Neural progenitor cell (in vitro differentiated cells): ENCODE data around the gene ATXN7L2. TPM values are rescaled to one million over a fixed set of nuclear protein-coding genes. Genes with fewer than 3 reads are reported as not detected.

ENCODE experiments used
- DNase-seq: peaks from one replicate; pipeline ENCODE4 v3.0.0-alpha.2; 2016; ENCODE audit warnings: low spot score
- H2AFZ ChIP-seq: fragments of 200-600 bp; sonication (generic); replicated peaks from 2 replicates; pipeline ENCODE4 v1.6.1; 2016; ENCODE audit warnings: antibody characterized with exemption
- H3F3A ChIP-seq: fragments of 200-600 bp; sonication (generic); 2 replicates; pipeline ENCODE4 v1.6.1; 2016; ENCODE audit warnings: antibody characterized with exemption, low read depth
- H3K27ac ChIP-seq: fragments of 200-600 bp; sonication (generic); 2 replicates; pipeline ENCODE4 v1.5.1; 2016; ENCODE audit warnings: mild to moderate bottlenecking
- H3K27me3 ChIP-seq: fragments of 200-600 bp; sonication (generic); 2 replicates; pipeline ENCODE4 v1.6.1; 2016; ENCODE audit warnings: mild to moderate bottlenecking, moderate library complexity
- H3K36me3 ChIP-seq: fragments of 200-600 bp; sonication (generic); 2 replicates; pipeline ENCODE4 v1.5.1; 2016
- H3K4me1 ChIP-seq: fragments of 200-600 bp; sonication (generic); 2 replicates; pipeline ENCODE4 v1.6.1; 2016; ENCODE audit warnings: mixed run types
- H3K4me2 ChIP-seq: fragments of 200-600 bp; sonication (generic); 2 replicates; pipeline ENCODE4 v1.6.1; 2016
- H3K4me3 ChIP-seq: fragments of 200-600 bp; sonication (generic); 2 replicates; pipeline ENCODE4 v1.5.1; 2016
- H3K79me2 ChIP-seq: fragments of 200-600 bp; sonication (generic); 2 replicates; pipeline ENCODE4 v1.6.1; 2016; ENCODE audit warnings: low read depth
- H3K9ac ChIP-seq: fragments of 200-600 bp; sonication (generic); 2 replicates; pipeline ENCODE4 v1.6.1; 2016
- H3K9me3 ChIP-seq: fragments of 200-600 bp; sonication (generic); 2 replicates; pipeline ENCODE4 v1.5.1; 2016; ENCODE audit warnings: low read depth
- H4K20me1 ChIP-seq: fragments of 200-600 bp; sonication (generic); 2 replicates; pipeline ENCODE4 v1.6.1; 2016; ENCODE audit warnings: low read depth
- H3K27ac Mint-ChIP-seq: 3 replicates; pipeline ENCODE4 v1.8.0; 2021; ENCODE audit warnings: mixed read lengths
- H3K27me3 Mint-ChIP-seq: 2 replicates; pipeline ENCODE4 v1.8.0; 2022; ENCODE audit warnings: low read depth, mild to moderate bottlenecking, inconsistent platforms, moderate library complexity, mixed read lengths; ENCODE audit not compliant: insufficient read depth
- H3K36me3 Mint-ChIP-seq: 3 replicates; pipeline ENCODE4 v1.8.0; 2021; ENCODE audit warnings: mixed read lengths
- H3K4me1 Mint-ChIP-seq: 3 replicates; pipeline ENCODE4 v1.8.0; 2021; ENCODE audit warnings: mixed read lengths
- H3K4me3 Mint-ChIP-seq: 3 replicates; pipeline ENCODE4 v1.8.0; 2021; ENCODE audit warnings: mild to moderate bottlenecking, moderate library complexity, mixed read lengths
- H3K9me3 Mint-ChIP-seq: 3 replicates; pipeline ENCODE4 v1.8.0; 2020; ENCODE audit warnings: mixed read lengths
- CTCF ChIP-seq: fragments of 200-600 bp; sonication (generic); IDR thresholded peaks from 2 replicates; pipeline ENCODE4 v1.5.1; 2017; ENCODE audit warnings: antibody characterized with exemption, mild to moderate bottlenecking
- EZH2 ChIP-seq: fragments of 200-600 bp; sonication (generic); IDR thresholded peaks from 2 replicates; pipeline ENCODE4 v1.6.1; 2017; ENCODE audit warnings: antibody characterized with exemption, mild to moderate bottlenecking, moderate library complexity
- EZH2phosphoT487 ChIP-seq: fragments of 200-600 bp; sonication (generic); IDR thresholded peaks from 2 replicates; pipeline ENCODE4 v1.6.1; 2017; ENCODE audit warnings: antibody characterized with exemption
- total RNA-seq: library from RNA; depleted of rRNA; stranded (reverse); fragments of >200 nt; gene quantifications from 2 replicates; pipeline ENCODE4 v1.2.3, GENCODE V29; 2015; ENCODE audit warnings: low replicate concordance

Gene ATXN7L2
- total RNA-seq, 1 donor from 2014 or later: 6.5 TPM

- Mint-ChIP-seq H3K9me3 (no peaks in the 10 kb centered on the region), H3K36me3 (peaks cover 5% of the 10 kb centered on the region), H3K27ac (no peak overlapping the region), H3K4me1 (peaks cover 67% of the 10 kb centered on the region), H3K4me3 (no peak overlapping the region), H3K27me3 (peaks cover 5% of the 10 kb centered on the region)
- Histone ChIP-seq H3K79me2 (peaks cover 6% of the 10 kb centered on the region), H3K4me2 (no peak overlapping the region), H3K4me1 (peaks cover 20% of the 10 kb centered on the region), H3K27ac (no peak overlapping the region), H3K4me3 (no peak overlapping the region), H4K20me1 (peaks cover 7% of the 10 kb centered on the region), H2AFZ (no peak overlapping the region), H3K9me3 (no peaks in the 10 kb centered on the region), H3K9ac (no peak overlapping the region), H3K36me3 (no peaks in the 10 kb centered on the region), H3F3A (peaks cover 27% of the 10 kb centered on the region), H3K27me3 (no peaks in the 10 kb centered on the region)
- no peak for DNase-seq
- no peak for TF ChIP-seq EZH2
- no peak for TF ChIP-seq CTCF
- no peak for TF ChIP-seq EZH2phosphoT487
Observed at GRCh38 chr1:109499081-109499480, 15.4 kb downstream of the ATXN7L2 start.

- H3K4me1 ChIP-seq: peaks cover 16% of the 10 kb centered on the region
- Mint-ChIP-seq H3K4me1 (peaks cover 60% of the 10 kb centered on the region), H3K27me3 (peaks cover 2% of the 10 kb centered on the region), H3K4me3 (no peak overlapping the region), H3K36me3 (peaks cover 5% of the 10 kb centered on the region), H3K9me3 (no peaks in the 10 kb centered on the region), H3K27ac (peak overlapping the region; percentile 57)
- H2AFZ ChIP-seq: no peak overlapping the region
- no peak overlapping the region for H3K9ac ChIP-seq
- H3F3A ChIP-seq: peaks cover 23% of the 10 kb centered on the region
- no peaks in the 10 kb centered on the region for H3K9me3 ChIP-seq
- peak; percentile 64 for DNase-seq
- TF ChIP-seq EZH2 (no peak), CTCF (peak; percentile 56)
- H4K20me1 ChIP-seq: peaks cover 7% of the 10 kb centered on the region
- H3K36me3 ChIP-seq: no peaks in the 10 kb centered on the region
- peak overlapping the region; percentile 58 for H3K27ac ChIP-seq
- no peak overlapping the region for H3K4me2 ChIP-seq
- H3K27me3 ChIP-seq: no peaks in the 10 kb centered on the region
- H3K79me2 ChIP-seq: peaks cover 2% of the 10 kb centered on the region
- no peak overlapping the region for H3K4me3 ChIP-seq
Observed at GRCh38 chr1:109499661-109500536, 16.2 kb downstream of the ATXN7L2 start.

- Histone ChIP-seq H3F3A (peaks cover 23% of the 10 kb centered on the region), H3K4me2 (no peak overlapping the region), H3K36me3 (no peaks in the 10 kb centered on the region), H3K4me3 (no peak overlapping the region), H3K79me2 (no peaks in the 10 kb centered on the region), H4K20me1 (peaks cover 7% of the 10 kb centered on the region), H2AFZ (no peak overlapping the region), H3K27me3 (no peaks in the 10 kb centered on the region), H3K9me3 (no peaks in the 10 kb centered on the region), H3K9ac (no peak overlapping the region), H3K27ac (no peak overlapping the region), H3K4me1 (peaks cover 15% of the 10 kb centered on the region)
- no peak for DNase-seq
- Mint-ChIP-seq H3K4me1 (peaks cover 55% of the 10 kb centered on the region), H3K27me3 (peaks cover 2% of the 10 kb centered on the region), H3K4me3 (no peak overlapping the region), H3K36me3 (peaks cover 5% of the 10 kb centered on the region), H3K9me3 (no peaks in the 10 kb centered on the region), H3K27ac (no peak overlapping the region)
- no peak for TF ChIP-seq CTCF
- TF ChIP-seq EZH2: no peak
- no peak for TF ChIP-seq EZH2phosphoT487
Observed at GRCh38 chr1:109500941-109501381, 17.3 kb downstream of the ATXN7L2 start.
